Endothelial cell (in vitro differentiated cells): ENCODE results near the gene FRAT1. TPM values are rescaled to one million over a fixed set of nuclear protein-coding genes. Genes with fewer than 3 reads are reported as not detected.
"Not testable (repeated sequence)": the region's sequence is repeated elsewhere in the genome, so short reads cannot be mapped to it uniquely, and the experiment has no call there.

Source experiments
- DNase-seq: peaks from one replicate; pipeline ENCODE4 v3.0.0; 2021; ENCODE audit warnings: low spot score
- H3K27ac Mint-ChIP-seq: one replicate; pipeline ENCODE4 v1.8.0; 2021; ENCODE audit warnings: mixed read lengths, inconsistent platforms; ENCODE audit not compliant: unreplicated experiment
- H3K27me3 Mint-ChIP-seq: one replicate; pipeline ENCODE4 v1.8.0; 2021; ENCODE audit warnings: mild to moderate bottlenecking, moderate library complexity, mixed read lengths, inconsistent platforms; ENCODE audit not compliant: unreplicated experiment
- H3K36me3 Mint-ChIP-seq: one replicate; pipeline ENCODE4 v1.8.0; 2021; ENCODE audit warnings: mild to moderate bottlenecking, low read depth, mixed read lengths, inconsistent platforms; ENCODE audit not compliant: unreplicated experiment
- H3K4me1 Mint-ChIP-seq: one replicate; pipeline ENCODE4 v1.8.0; 2021; ENCODE audit warnings: mild to moderate bottlenecking, mixed read lengths, inconsistent platforms; ENCODE audit not compliant: unreplicated experiment
- H3K4me3 Mint-ChIP-seq: one replicate; pipeline ENCODE4 v1.8.0; 2021; ENCODE audit warnings: mild to moderate bottlenecking, mixed read lengths, inconsistent platforms; ENCODE audit not compliant: unreplicated experiment
- H3K9me3 Mint-ChIP-seq: one replicate; pipeline ENCODE4 v1.8.0; 2021; ENCODE audit warnings: mixed read lengths, inconsistent platforms; ENCODE audit not compliant: unreplicated experiment
- CTCF ChIP-seq: fragments of 200-600 bp; sonication (generic); IDR thresholded peaks from one replicate; pipeline ENCODE4 v1.5.0; 2021; ENCODE audit warnings: antibody characterized with exemption; ENCODE audit not compliant: unreplicated experiment
- total RNA-seq: library from RNA; stranded (reverse); fragmentation: NEBNext Ultra II Directional; extraction: Animal tissue kit (Norgen Biotek cat#: 25700); gene quantifications from one replicate; pipeline ENCODE4 v1.2.1, GENCODE V29; 2021; ENCODE audit not compliant: unreplicated experiment

Gene FRAT1
- total RNA-seq, 1 donor from 2014 or later, result 8.0 TPM

- Mint-ChIP-seq H3K9me3 (no peaks in the 10 kb centered on the region), H3K36me3 (no peaks in the 10 kb centered on the region), H3K27me3 (peaks cover 1% of the 10 kb centered on the region), H3K4me3 (no peak overlapping the region), H3K27ac (no peak overlapping the region), H3K4me1 (peaks cover 2% of the 10 kb centered on the region)
- no peak for DNase-seq
- peak; percentile 71 for TF ChIP-seq CTCF
Measured at GRCh38 chr10:97278491-97278989, 40.5 kb upstream of the FRAT1 start.

GRCh38 chr10:97279121-97279815 lies 39.8 kb upstream of the FRAT1 start:
- peak overlapping the region; percentile 11 for H3K27ac Mint-ChIP-seq
- H3K36me3 Mint-ChIP-seq, result no peaks in the 10 kb centered on the region
- no peak for DNase-seq
- H3K9me3 Mint-ChIP-seq, result no peaks in the 10 kb centered on the region
- TF ChIP-seq CTCF, result no peak
- no peak overlapping the region for H3K4me3 Mint-ChIP-seq
- peaks cover 2% of the 10 kb centered on the region for H3K4me1 Mint-ChIP-seq
- peaks cover 1% of the 10 kb centered on the region for H3K27me3 Mint-ChIP-seq

GRCh38 chr10:97280783-97281182 lies 38.3 kb upstream of the FRAT1 start:
- Mint-ChIP-seq H3K27me3 (peaks cover 1% of the 10 kb centered on the region), H3K4me1 (no peaks in the 10 kb centered on the region), H3K9me3 (no peaks in the 10 kb centered on the region), H3K27ac (no peak overlapping the region), H3K36me3 (no peaks in the 10 kb centered on the region), H3K4me3 (no peak overlapping the region)
- TF ChIP-seq CTCF, result no peak
- no peak for DNase-seq

- not testable (repeated sequence) for H3K27ac Mint-ChIP-seq, H3K27me3 Mint-ChIP-seq, H3K36me3 Mint-ChIP-seq, DNase-seq, H3K9me3 Mint-ChIP-seq
- H3K4me1 Mint-ChIP-seq, result peaks cover 13% of the 10 kb centered on the region
- peak overlapping the region; percentile 12 for H3K4me3 Mint-ChIP-seq
Measured at GRCh38 chr10:97290076-97290475, 29.0 kb upstream of the FRAT1 start.

GRCh38 chr10:97290576-97291356 lies 28.3 kb upstream of the FRAT1 start:
- Mint-ChIP-seq H3K4me1 (peaks cover 13% of the 10 kb centered on the region), H3K4me3 (peak overlapping the region; percentile 37), H3K27ac (peak overlapping the region; percentile 77)
- not testable (repeated sequence) for H3K36me3 Mint-ChIP-seq, DNase-seq, H3K9me3 Mint-ChIP-seq, H3K27me3 Mint-ChIP-seq
